GM12801 (cell line): Measurements from ENCODE around the gene NME7.

ENCODE experiments used
- CTCF ChIP-seq: IDR thresholded peaks from one replicate; pipeline ENCODE4 v1.5.1; 2011; ENCODE audit warnings: control low read depth; ENCODE audit not compliant: insufficient read length; ENCODE audit errors: extremely low read depth

The NME7 gene

GRCh38 chr1:169106095-169106920, 261.3 kb downstream of the NME7 start, which contains the start of gene ATP1B1:
TSS of gene ATP1B1 (plus strand) at chr1:169106690. CDS start at chr1:169106830, 140 bp downstream.
- TF ChIP-seq CTCF: no peak

GRCh38 chr1:169105434-169106094, 262.0 kb downstream of the NME7 start:
- TF ChIP-seq CTCF: no peak

- TF ChIP-seq CTCF: no peak
These were observed 262.5 kb downstream of the NME7 start for GRCh38 chr1:169105087-169105433.

- no peak for TF ChIP-seq CTCF
These were observed 264.1 kb downstream of the NME7 start for GRCh38 chr1:169103480-169103893.

- TF ChIP-seq CTCF: no peak
These were observed 264.6 kb downstream of the NME7 start for GRCh38 chr1:169103002-169103401.

- TF ChIP-seq CTCF: no peak
These were observed 265.0 kb downstream of the NME7 start for GRCh38 chr1:169102567-169102966.

- no peak for TF ChIP-seq CTCF
These were observed 266.9 kb downstream of the NME7 start for GRCh38 chr1:169100651-169101088.
